AG04449 (cell line): ENCODE results near the gene CAPN10.

ENCODE experiments used
- CTCF ChIA-PET: fragments of 350-600 bp; formaldehyde crosslinking; extraction: SDS; loops from one replicate; lab custom pipeline; 2021; ENCODE audit warnings: antibody characterized with exemption; lab: Yijun Ruan, JAX
- POLR2A ChIA-PET: fragments of 400-600, 350-600 bp; formaldehyde crosslinking; extraction: SDS; loops from one replicate; lab custom pipeline; 2020; ENCODE audit warnings: antibody characterized with exemption, inconsistent platforms; lab: Yijun Ruan, JAX
- DNase-seq: peaks from one replicate; pipeline ENCODE4 v3.0.0-alpha.2; 2010; ENCODE audit warnings: low read depth, low spot score
- H3K4me3 ChIP-seq: 2 replicates; pipeline ENCODE4 v1.5.1; 2011; ENCODE audit warnings: low read depth, mild to moderate bottlenecking, control low read depth, low read length
- CTCF ChIP-seq: IDR thresholded peaks from one replicate; pipeline ENCODE4 v1.5.1; 2011; ENCODE audit warnings: mild to moderate bottlenecking, moderate library complexity, low read length, control low read depth, inconsistent platforms; ENCODE audit not compliant: insufficient read depth; ENCODE audit errors: missing control alignments

CAPN10 gene

DNA sequence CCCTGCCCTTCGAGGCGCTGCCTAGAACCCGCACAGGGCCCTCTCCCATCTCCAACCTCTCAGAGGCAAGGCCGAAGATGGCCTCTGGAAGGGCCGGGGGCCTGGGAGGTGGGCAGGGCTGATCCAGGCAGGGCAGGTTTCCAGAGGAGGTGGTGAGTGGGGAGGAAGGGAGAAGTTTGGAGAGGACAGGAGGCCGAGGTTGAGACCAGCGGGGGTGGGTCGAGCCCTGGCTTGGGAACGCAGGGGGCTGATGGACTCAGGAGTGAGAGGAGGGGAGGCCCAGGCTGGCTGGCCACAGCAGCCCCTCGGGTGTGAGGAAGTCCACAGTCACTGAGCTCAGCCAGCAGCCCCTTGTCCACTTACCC, 10.5 kb downstream of the CAPN10 start:
- no peak overlapping the region for H3K4me3 ChIP-seq
- TF ChIP-seq CTCF: no peak
- CTCF ChIA-PET: interaction anchor here (1.3 kb wide), 2 partner anchors 10 to 84 kb away, joined by 4 read pairs; partner anchors contain the start of gene CAPN10
- POLR2A ChIA-PET: no interaction called here
- no peak for DNase-seq

- TF ChIP-seq CTCF: no peak
- no peak overlapping the region for H3K4me3 ChIP-seq
- DNase-seq: no peak
- POLR2A ChIA-PET: no interaction called here
- CTCF ChIA-PET: interaction anchor here (1.3 kb wide), 1 partner anchor 84 kb away, joined by 4 read pairs; no protein-coding TSS in a partner anchor
These were observed 11.1 kb downstream of the CAPN10 start for GRCh38 chr2:240597419-240598181.

- POLR2A ChIA-PET: no interaction called here
- TF ChIP-seq CTCF: no peak
- CTCF ChIA-PET: no interaction called here
These were observed 11.9 kb downstream of the CAPN10 start for GRCh38 chr2:240598311-240598911.

DNA sequence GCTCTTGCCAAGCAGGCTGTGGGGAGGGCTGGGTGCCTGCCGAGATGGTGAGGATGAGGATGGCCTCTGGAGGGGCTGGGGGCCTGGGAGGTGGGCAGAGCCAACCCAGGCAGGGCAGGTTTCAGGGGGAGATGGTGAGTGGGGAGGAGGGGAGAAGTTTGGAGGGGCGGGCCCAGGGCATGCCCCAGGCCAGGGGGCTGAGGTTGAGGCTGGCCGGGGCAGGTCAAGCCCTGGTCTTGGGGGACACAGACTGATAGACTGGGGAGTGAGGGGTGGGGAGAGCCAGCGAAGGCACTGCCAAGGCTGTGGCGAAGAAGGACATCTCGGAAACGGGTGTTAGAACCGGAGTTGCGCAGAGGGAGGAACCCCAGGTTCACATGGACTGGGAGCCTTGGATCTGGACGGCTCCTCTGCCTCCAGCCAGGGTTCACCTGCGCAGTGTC, 12.6 kb downstream of the CAPN10 start:
- POLR2A ChIA-PET: no interaction called here
- DNase-seq: no peak
- no peak overlapping the region for H3K4me3 ChIP-seq
- CTCF ChIA-PET: no interaction called here
- no peak for TF ChIP-seq CTCF

More at GRCh38 chr2:240598311-240598911, 11.9 kb downstream of the CAPN10 start:
- H3K4me3 ChIP-seq: no peak overlapping the region
- no peak for DNase-seq

- TF ChIP-seq CTCF: no peak
- no peak for DNase-seq
- ChIA-PET CTCF (no interaction called here), POLR2A (no interaction called here)
- H3K4me3 ChIP-seq: no peak overlapping the region
These were observed 14.0 kb downstream of the CAPN10 start for GRCh38 chr2:240600451-240600961.
